NB4 (cell line): ENCODE measurements around the gene ACOT11.
A peak's percentile ranks its signal among the peaks of the same experiment; 100 is the strongest.

Experiments used
- DNase-seq: peaks from one replicate; pipeline ENCODE4 v3.0.0; 2010; ENCODE audit warnings: low read depth
- H3K4me3 ChIP-seq: one replicate; pipeline ENCODE4 v1.5.1; 2011; ENCODE audit warnings: mild to moderate bottlenecking, low read depth, low read length, moderate library complexity
- CTCF ChIP-seq: IDR thresholded peaks from one replicate; pipeline ENCODE4 v1.5.1; 2012; ENCODE audit warnings: low read depth, low read length
- MYC ChIP-seq: IDR thresholded peaks from 2 replicates; pipeline ENCODE4 v1.6.1; 2011; ENCODE audit warnings: low read depth, low read length
- POLR2A ChIP-seq: IDR thresholded peaks from 2 replicates; pipeline ENCODE4 v1.6.1; 2011; ENCODE audit warnings: mild to moderate bottlenecking; ENCODE audit not compliant: insufficient read length; ENCODE audit errors: extremely low read depth
- TF ChIP-seq, protein P1 (sequence below): IDR thresholded peaks from 2 replicates; pipeline ENCODE4 v1.6.1; 2011; ENCODE audit warnings: low read depth, low read length

Gene ACOT11

DNA sequence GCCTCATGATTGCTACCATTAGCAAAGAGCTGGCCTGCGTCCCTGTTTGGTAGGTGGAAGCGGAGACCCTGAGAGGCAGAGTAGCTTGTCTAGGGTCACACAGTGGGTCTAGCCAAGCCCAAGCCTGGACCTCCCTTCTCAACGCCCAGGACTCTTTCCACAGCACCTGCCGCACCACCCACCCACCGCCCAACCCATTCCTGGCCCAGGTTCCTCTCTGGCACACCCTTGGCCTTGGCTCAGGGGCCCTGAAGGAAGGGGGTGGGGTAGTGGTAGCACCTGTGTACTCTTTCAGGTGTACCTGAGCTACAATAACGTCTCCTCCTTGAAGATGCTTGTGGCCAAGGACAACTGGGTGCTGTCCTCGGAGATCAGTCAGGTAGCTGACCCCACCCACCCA lies 56.0 kb downstream of the ACOT11 start:
- no peak overlapping the region for H3K4me3 ChIP-seq
- no peak for DNase-seq
- no peak for TF ChIP-seq POLR2A
- TF ChIP-seq CTCF = no peak
- TF ChIP-seq, protein P1, sequence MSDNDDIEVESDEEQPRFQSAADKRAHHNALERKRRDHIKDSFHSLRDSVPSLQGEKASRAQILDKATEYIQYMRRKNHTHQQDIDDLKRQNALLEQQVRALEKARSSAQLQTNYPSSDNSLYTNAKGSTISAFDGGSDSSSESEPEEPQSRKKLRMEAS = no peak
- TF ChIP-seq MYC = no peak

- peak; percentile 67 for DNase-seq
- no peak overlapping the region for H3K4me3 ChIP-seq
- TF ChIP-seq POLR2A = no peak
- no peak for TF ChIP-seq CTCF
- TF ChIP-seq, protein P1 = peak; percentile 60
- TF ChIP-seq MYC = peak; percentile 45
Measured at GRCh38 chr1:54604572-54605370, 56.7 kb downstream of the ACOT11 start.

DNA sequence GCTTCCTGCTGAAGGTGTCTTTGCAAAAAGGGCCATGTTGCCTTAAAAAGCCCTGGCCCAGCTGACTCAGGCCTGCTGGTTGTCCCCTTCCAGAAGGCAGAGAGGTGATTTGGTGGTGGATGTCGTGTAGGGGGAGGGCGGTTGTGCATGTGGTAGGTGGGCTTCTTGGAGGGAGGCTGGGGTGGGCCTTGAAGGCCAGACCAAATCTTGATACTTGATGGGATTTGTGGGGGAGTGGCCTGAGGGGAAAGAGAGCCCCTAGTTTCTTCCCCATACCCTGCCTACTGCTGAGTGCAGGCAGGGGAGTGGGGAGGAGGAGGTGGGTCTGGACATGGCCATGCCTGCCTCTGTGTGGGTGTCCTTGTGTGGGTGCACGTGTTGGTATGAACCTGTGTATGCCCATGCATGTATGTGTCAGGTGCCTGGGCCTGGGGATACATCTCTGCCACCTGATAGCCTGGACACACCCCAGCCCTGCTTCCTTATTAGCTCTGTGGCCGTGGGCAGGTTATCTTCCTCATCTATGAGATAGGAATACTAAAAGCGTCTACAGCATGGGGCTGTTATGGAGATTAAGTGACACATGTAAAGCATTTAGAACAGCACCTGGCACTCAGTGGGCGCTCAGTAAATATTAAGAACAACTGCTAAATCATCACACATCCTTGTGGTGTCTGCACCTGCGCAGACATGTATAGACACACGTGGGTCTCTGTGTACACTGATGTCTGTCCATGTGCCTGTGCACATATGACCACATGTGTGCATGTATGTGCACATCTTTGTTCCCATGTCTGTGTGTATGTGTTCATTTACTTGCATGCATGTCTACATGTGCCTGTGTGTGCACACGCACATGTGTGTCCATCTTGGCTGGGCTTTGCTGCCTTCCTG lies 58.3 kb downstream of the ACOT11 start:
- TF ChIP-seq, protein P1 = 0 out of 2 replicates have a peak, but pooled peaks have one; percentile 31
- TF ChIP-seq CTCF = no peak
- H3K4me3 ChIP-seq = no peak overlapping the region
- DNase-seq = no peak

DNA sequence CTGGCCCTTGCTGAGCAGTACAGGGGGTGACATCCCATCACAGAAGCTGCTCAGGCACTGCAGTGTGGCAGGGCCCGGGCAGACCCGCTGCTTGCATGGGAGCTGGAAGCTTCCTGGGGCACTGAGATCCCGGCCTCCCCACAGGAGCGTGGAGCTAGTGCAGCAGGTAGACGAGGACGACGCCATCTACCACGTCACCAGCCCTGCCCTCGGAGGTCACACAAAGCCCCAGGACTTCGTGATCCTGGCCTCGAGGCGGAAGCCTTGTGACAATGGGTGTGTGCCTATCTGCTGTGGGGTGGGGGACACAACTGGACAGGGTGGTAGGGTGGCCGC lies 58.9 kb downstream of the ACOT11 start:
- DNase-seq = no peak
- TF ChIP-seq POLR2A (no peak), CTCF (no peak), MYC (no peak)
- TF ChIP-seq, protein P1 = no peak
- no peak overlapping the region for H3K4me3 ChIP-seq

DNA sequence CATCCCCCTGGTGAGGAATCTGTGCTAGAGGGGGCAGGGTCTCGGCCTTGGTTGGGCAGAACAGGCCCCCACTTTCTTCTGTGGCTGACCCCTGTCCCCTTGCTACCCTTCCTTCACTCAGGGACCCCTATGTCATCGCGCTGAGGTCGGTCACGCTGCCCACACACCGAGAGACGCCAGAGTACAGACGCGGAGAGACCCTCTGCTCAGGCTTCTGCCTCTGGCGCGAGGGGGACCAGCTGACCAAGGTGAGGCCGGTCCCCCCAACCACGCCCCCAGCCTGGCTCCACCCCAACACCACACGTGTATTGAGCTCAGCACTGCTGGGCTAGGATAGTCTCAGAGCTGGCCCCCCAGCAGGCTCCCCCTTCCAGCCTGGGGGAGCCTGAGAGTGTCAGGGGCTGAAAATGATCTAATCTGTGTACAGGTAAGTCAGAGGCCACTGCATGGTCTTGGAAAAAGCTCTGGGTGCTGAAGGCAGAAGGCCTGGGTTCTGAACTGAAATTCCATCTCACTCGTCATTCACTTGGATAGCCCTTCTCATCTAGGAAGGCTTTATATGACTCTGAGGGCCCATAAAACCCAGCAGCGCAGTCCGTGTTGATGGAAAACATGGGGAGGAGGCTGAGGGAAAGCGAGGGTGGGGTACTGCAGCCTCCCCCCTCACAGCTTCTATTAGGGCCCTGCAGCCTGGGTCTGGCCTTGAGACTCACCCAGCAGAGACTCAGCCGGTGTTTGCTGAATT lies 60.0 kb downstream of the ACOT11 start:
- DNase-seq = no peak
- no peak overlapping the region for H3K4me3 ChIP-seq
- TF ChIP-seq POLR2A (no peak), MYC (no peak), CTCF (no peak)
- TF ChIP-seq, protein P1 = no peak
